ENCODE data around the gene XKR3.

GRCh38 chr22:16801571-16801970, 23.6 kb downstream of the XKR3 start:
- TF ChIP-seq CTCF (IDR thresholded peaks at IDR 0.05) (no peak), POLR2A (IDR thresholded peaks at IDR 0.05) (no peak)

All from Peyer's patch (tissue), 4 donors.